H9 (cell line): ENCODE data around the gene LINGO1. TPM values are rescaled to one million over a fixed set of nuclear protein-coding genes. Genes with fewer than 3 reads are reported as not detected.

Experiments
- DNase-seq: peaks from one replicate; pipeline ENCODE4 v3.0.0-alpha.2; 2017
- H2AFZ ChIP-seq: one replicate; pipeline ENCODE4 v1.6.1; 2013; ENCODE audit warnings: mild to moderate bottlenecking, low read length, control low read depth, moderate library complexity
- H2AK5ac ChIP-seq: 2 replicates; pipeline ENCODE4 v1.6.1; 2013; ENCODE audit warnings: low read length, control low read depth, mixed read lengths; ENCODE audit not compliant: insufficient read length
- H2BK120ac ChIP-seq: one replicate; pipeline ENCODE4 v1.6.1; 2013; ENCODE audit warnings: low read depth, mild to moderate bottlenecking, low read length, control low read depth, inconsistent platforms; ENCODE audit not compliant: poor library complexity, severe bottlenecking
- H2BK12ac ChIP-seq: 2 replicates; pipeline ENCODE4 v1.6.1; 2013; ENCODE audit warnings: low read length, control low read depth, mixed read lengths, low read depth; ENCODE audit not compliant: insufficient read length
- H2BK15ac ChIP-seq: 2 replicates; pipeline ENCODE4 v1.6.1; 2013; ENCODE audit warnings: low read depth, low read length, control low read depth
- H2BK20ac ChIP-seq: one replicate; pipeline ENCODE4 v1.6.1; 2013; ENCODE audit warnings: low read depth, mild to moderate bottlenecking, low read length, control low read depth, inconsistent platforms; ENCODE audit not compliant: poor library complexity, severe bottlenecking
- H2BK5ac ChIP-seq: 2 replicates; pipeline ENCODE4 v1.6.1; 2013; ENCODE audit warnings: low read length, control low read depth, mixed read lengths; ENCODE audit not compliant: insufficient read length
- H3K14ac ChIP-seq: 2 replicates; pipeline ENCODE4 v1.6.1; 2013; ENCODE audit warnings: low read length, control low read depth; ENCODE audit not compliant: insufficient read depth
- H3K18ac ChIP-seq: 2 replicates; pipeline ENCODE4 v1.6.1; 2013; ENCODE audit warnings: low read depth, mild to moderate bottlenecking, mixed read lengths, low read length, control low read depth; ENCODE audit not compliant: insufficient read length
- H3K23ac ChIP-seq: 2 replicates; pipeline ENCODE4 v1.6.1; 2013; ENCODE audit warnings: low read length, control low read depth, mixed read lengths, low read depth; ENCODE audit not compliant: insufficient read length
- H3K23me2 ChIP-seq: 2 replicates; pipeline ENCODE4 v1.6.1; 2013; ENCODE audit warnings: low read depth, mild to moderate bottlenecking, mixed read lengths, low read length, control low read depth; ENCODE audit not compliant: insufficient read length, poor library complexity, severe bottlenecking
- H3K27ac ChIP-seq: 2 replicates; pipeline ENCODE4 v1.5.1; 2013; ENCODE audit warnings: low read length, control low read depth, mixed read lengths, low read depth; ENCODE audit not compliant: insufficient read length
- H3K27me3 ChIP-seq: 2 replicates; pipeline ENCODE4 v1.6.1; 2013; ENCODE audit warnings: low read length, control low read depth, inconsistent platforms; ENCODE audit not compliant: insufficient read depth
- H3K4ac ChIP-seq: 2 replicates; pipeline ENCODE4 v1.6.1; 2013; ENCODE audit warnings: low read depth, mild to moderate bottlenecking, control low read depth, inconsistent platforms, low read length, moderate library complexity
- H3K4me1 ChIP-seq: 2 replicates; pipeline ENCODE4 v1.6.1; 2013; ENCODE audit warnings: low read length, control low read depth, inconsistent platforms; ENCODE audit not compliant: insufficient read depth
- H3K4me2 ChIP-seq: 2 replicates; pipeline ENCODE4 v1.6.1; 2013; ENCODE audit warnings: low read length, control low read depth, mixed read lengths; ENCODE audit not compliant: insufficient read length, insufficient read depth
- H3K56ac ChIP-seq: 2 replicates; pipeline ENCODE4 v1.6.1; 2013; ENCODE audit warnings: low read depth, mild to moderate bottlenecking, mixed read lengths, low read length, control low read depth; ENCODE audit not compliant: insufficient read length
- H3K79me1 ChIP-seq: 2 replicates; pipeline ENCODE4 v1.6.1; 2013; ENCODE audit warnings: low read depth, mild to moderate bottlenecking, moderate library complexity, low read length, control low read depth, inconsistent platforms; ENCODE audit not compliant: insufficient read depth, poor library complexity, severe bottlenecking
- H3K79me2 ChIP-seq: 2 replicates; pipeline ENCODE4 v1.6.1; 2013; ENCODE audit warnings: low read length, control low read depth, inconsistent platforms; ENCODE audit not compliant: insufficient read depth
- H3K9ac ChIP-seq: 2 replicates; pipeline ENCODE4 v1.6.1; 2013; ENCODE audit warnings: low read length, control low read depth, mixed read lengths; ENCODE audit not compliant: insufficient read length; ENCODE audit errors: extremely low read depth
- H3K9me3 ChIP-seq: one replicate; pipeline ENCODE4 v1.6.1; 2013; ENCODE audit warnings: low read depth, low read length, inconsistent platforms; ENCODE audit not compliant: control insufficient read depth
- H3T11ph ChIP-seq: one replicate; pipeline ENCODE4 v1.6.1; 2013; ENCODE audit warnings: mild to moderate bottlenecking, low read length, control low read depth, inconsistent platforms
- H4K20me1 ChIP-seq: one replicate; pipeline ENCODE4 v1.6.1; 2013; ENCODE audit not compliant: control insufficient read depth, insufficient read length, insufficient read depth
- H4K5ac ChIP-seq: 2 replicates; pipeline ENCODE4 v1.6.1; 2013; ENCODE audit warnings: low read depth, mild to moderate bottlenecking, mixed read lengths, low read length, control low read depth; ENCODE audit not compliant: insufficient read length
- H4K8ac ChIP-seq: replicated peaks from 2 replicates; pipeline ENCODE4 v1.6.1; 2013; ENCODE audit warnings: low read length, control low read depth, mixed read lengths, low read depth; ENCODE audit not compliant: insufficient read length
- H4K91ac ChIP-seq: 2 replicates; pipeline ENCODE4 v1.6.1; 2013; ENCODE audit warnings: low read depth, mild to moderate bottlenecking, moderate library complexity, mixed read lengths, low read length, control low read depth; ENCODE audit not compliant: insufficient read length
- H3K27ac Mint-ChIP-seq, 3 experiments: 2 replicates in 2 of 3; 3 replicates in 1 of 3; pipeline ENCODE4 v1.8.0; 2020 to 2021; ENCODE audit warnings: mixed read lengths in 3 of 3, mild to moderate bottlenecking in 1 of 3, moderate library complexity in 1 of 3
- H3K27me3 Mint-ChIP-seq: 2 replicates; pipeline ENCODE4 v1.8.0; 2021; ENCODE audit warnings: low read depth, mild to moderate bottlenecking, moderate library complexity, mixed read lengths
- H3K36me3 Mint-ChIP-seq, 3 experiments: 2 replicates in 2 of 3; 3 replicates in 1 of 3; pipeline ENCODE4 v1.8.0; 2020 to 2021; ENCODE audit warnings: low read depth in 3 of 3, mixed read lengths in 3 of 3; ENCODE audit not compliant: insufficient read depth in 1 of 3
- H3K4me1 Mint-ChIP-seq, 2 experiments: 2 replicates each; pipeline ENCODE4 v1.8.0; 2020; ENCODE audit warnings: mixed read lengths in 2 of 2
- H3K4me3 Mint-ChIP-seq, 2 experiments: 2 replicates in 1 of 2; 3 replicates in 1 of 2; pipeline ENCODE4 v1.8.0; 2020 to 2021; ENCODE audit warnings: mild to moderate bottlenecking in 2 of 2, mixed read lengths in 2 of 2, moderate library complexity in 1 of 2
- H3K9me3 Mint-ChIP-seq, 2 experiments: 2 replicates in 1 of 2; 3 replicates in 1 of 2; pipeline ENCODE4 v1.8.0; 2020; ENCODE audit warnings: mild to moderate bottlenecking in 2 of 2, mixed read lengths in 2 of 2, moderate library complexity in 1 of 2
- WGBS: extraction: QIAGEN DNeasy Blood & Tissue Kit; methylation state at CpG from one replicate; pipeline ENCODE4 v1.1.7; 2013; ENCODE audit warnings: missing lambda C conversion rate, low lambda C conversion rate, mixed read lengths; ENCODE audit not compliant: insufficient read length; ENCODE audit errors: extremely low coverage; 5-methylcytosine and 5-hydroxymethylcytosine counted together
- total RNA-seq: library from RNA; stranded (reverse); gene quantifications from 2 replicates; pipeline ENCODE4 v1.2.1, GENCODE V29; 2021
- TF ChIP-seq, protein P1 (sequence below): fragments of 200-600 bp; sonication (generic); conservative IDR thresholded peaks from 3 replicates; pipeline ENCODE4 v1.8.0; 2021; ENCODE audit warnings: antibody characterized with exemption, mild to moderate bottlenecking

The LINGO1 gene
- total RNA-seq, 1 experiment from 2014 or later = 41.6 TPM

DNA sequence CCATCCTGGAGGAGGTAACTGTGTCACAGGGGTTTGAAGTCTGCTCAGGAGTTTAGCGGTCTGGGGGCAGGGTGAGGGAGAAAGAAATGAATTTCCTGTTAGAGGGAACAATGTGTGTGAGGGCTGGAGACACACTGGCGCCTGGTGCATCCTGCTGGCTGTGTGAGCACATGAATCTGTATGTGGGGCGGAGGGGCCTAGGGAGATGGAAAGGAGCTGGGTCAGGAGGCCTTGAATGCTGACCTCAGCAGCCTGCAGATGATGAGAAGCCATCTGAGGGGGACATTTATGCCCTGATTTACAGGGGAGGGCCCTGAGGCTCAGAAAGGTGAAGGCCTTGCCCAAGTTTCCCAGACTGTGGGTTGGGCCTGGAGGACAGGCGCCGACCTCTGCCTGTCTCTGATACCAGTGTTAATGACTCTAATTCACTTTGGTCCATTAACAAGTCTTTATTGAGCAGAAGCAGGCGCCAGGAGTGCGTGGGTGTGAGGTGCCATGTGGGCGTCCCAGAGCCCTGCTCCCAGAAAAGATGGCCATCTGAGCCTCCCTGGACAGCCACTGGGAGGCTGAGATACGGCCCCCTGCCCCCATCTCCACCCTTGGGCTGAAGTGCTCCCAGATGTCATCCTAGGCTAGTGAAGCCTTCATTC, 34.8 kb downstream of the LINGO1 start:
- no CpG with 5 or more reads among the region's 9 CpGs for WGBS
- H4K5ac ChIP-seq = no peak overlapping the region
- TF ChIP-seq, protein P1, sequence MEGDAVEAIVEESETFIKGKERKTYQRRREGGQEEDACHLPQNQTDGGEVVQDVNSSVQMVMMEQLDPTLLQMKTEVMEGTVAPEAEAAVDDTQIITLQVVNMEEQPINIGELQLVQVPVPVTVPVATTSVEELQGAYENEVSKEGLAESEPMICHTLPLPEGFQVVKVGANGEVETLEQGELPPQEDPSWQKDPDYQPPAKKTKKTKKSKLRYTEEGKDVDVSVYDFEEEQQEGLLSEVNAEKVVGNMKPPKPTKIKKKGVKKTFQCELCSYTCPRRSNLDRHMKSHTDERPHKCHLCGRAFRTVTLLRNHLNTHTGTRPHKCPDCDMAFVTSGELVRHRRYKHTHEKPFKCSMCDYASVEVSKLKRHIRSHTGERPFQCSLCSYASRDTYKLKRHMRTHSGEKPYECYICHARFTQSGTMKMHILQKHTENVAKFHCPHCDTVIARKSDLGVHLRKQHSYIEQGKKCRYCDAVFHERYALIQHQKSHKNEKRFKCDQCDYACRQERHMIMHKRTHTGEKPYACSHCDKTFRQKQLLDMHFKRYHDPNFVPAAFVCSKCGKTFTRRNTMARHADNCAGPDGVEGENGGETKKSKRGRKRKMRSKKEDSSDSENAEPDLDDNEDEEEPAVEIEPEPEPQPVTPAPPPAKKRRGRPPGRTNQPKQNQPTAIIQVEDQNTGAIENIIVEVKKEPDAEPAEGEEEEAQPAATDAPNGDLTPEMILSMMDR = no peak
- Mint-ChIP-seq H3K9me3 (no peaks in the 10 kb centered on the region), H3K4me3 (no peak overlapping the region), H3K27ac (peak overlapping the region; percentile 39 to 67 (median 67); a peak in 2 of 7 replicates), H3K36me3 (no peaks in the 10 kb centered on the region), H3K4me1 (peaks cover 21 to 40% of the 10 kb centered on the region in 2 experiments), H3K27me3 (peaks cover 5% of the 10 kb centered on the region; the same call in 1 of the 2 replicates)
- H3K23ac ChIP-seq = no peak overlapping the region
- H3K27me3 ChIP-seq = no peaks in the 10 kb centered on the region
- H4K20me1 ChIP-seq = no peaks in the 10 kb centered on the region
- no peaks in the 10 kb centered on the region for H3K79me2 ChIP-seq
- H3K18ac ChIP-seq = no peak overlapping the region
- H2AK5ac ChIP-seq = no peak overlapping the region
- H4K91ac ChIP-seq = no peak overlapping the region
- no peak overlapping the region for H3K14ac ChIP-seq
- no peak overlapping the region for H2BK5ac ChIP-seq
- no peak overlapping the region for H3K4me2 ChIP-seq
- H3K27ac ChIP-seq = no peak overlapping the region
- no peak overlapping the region for H3T11ph ChIP-seq
- no peak for DNase-seq
- no peak overlapping the region for H2BK120ac ChIP-seq
- no peak overlapping the region for H2BK15ac ChIP-seq
- peaks cover 6% of the 10 kb centered on the region; the same call in 1 of the 2 replicates for H3K4me1 ChIP-seq
- H2BK12ac ChIP-seq = no peak overlapping the region
- H2BK20ac ChIP-seq = no peak overlapping the region
- no peaks in the 10 kb centered on the region for H3K9me3 ChIP-seq
- no peak overlapping the region for H3K9ac ChIP-seq
- no peak overlapping the region for H2AFZ ChIP-seq
- no peak overlapping the region for H4K8ac ChIP-seq
- H3K4ac ChIP-seq = no peak overlapping the region
- H3K56ac ChIP-seq = no peak overlapping the region
- no peaks in the 10 kb centered on the region for H3K79me1 ChIP-seq
- H3K23me2 ChIP-seq = no peaks in the 10 kb centered on the region
